NCI-H524 treated with DMSO at 0.1 percent for 48 hours (cell line): ENCODE measurements around the gene OLFML2B.
"Not testable (repeated sequence)": the region's sequence is repeated elsewhere in the genome, so short reads cannot be mapped to it uniquely, and the experiment has no call there.

Experiments used
- DNase-seq: peaks from one replicate; lab custom pipeline; 2025; lab: John Stamatoyannopoulos, UW

OLFML2B gene

DNA sequence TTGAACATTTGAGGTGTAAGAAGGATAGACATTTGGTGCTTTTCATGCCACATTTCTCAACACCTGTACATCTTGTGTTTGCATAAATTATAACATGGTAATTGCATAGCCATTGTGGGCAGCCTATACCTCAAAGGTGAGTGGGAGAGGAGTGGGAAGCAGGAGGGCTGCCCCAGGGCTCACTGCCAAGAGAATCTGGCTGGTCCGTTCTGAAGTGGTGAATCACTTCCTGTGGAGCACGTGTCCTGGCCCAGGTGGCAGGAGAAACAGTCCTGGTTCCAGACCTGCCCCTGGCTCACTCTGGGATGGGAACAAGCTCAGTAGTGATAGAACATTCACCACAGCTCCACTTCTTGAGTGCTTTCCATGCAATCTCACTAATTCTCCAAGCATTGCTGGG, 11.6 kb upstream of the OLFML2B start:
- DNase-seq: no peak

GRCh38 chr1:162033428-162033827, 9.8 kb upstream of the OLFML2B start:
- DNase-seq: no peak

DNA sequence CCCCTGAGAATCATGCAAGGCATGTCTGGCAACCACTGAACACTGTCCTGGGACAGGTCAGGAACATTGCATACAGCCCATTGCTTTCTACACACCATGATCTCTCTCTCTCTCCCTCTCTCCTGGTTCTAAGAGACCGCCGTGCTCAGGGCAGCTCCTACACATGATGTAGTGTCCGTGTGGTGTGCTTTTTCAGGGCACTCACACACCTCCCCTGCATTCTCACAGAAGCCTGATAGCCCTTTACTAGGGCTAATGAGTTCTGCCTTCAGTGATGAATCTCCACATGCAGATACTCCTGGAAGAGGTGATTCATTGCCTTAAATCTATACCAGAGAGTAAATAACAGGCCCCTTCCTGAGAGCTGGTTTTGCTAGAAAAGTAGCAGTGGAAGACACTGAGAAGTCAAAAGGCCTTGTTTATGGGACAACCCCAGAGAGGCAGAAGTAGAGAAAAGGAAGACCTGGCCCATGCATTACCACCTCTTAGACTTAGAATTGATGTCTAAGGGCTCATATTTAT, 7.2 kb upstream of the OLFML2B start:
- DNase-seq: no peak

- DNase-seq: no peak
Observed at GRCh38 chr1:162029157-162029556, 5.5 kb upstream of the OLFML2B start.

DNA sequence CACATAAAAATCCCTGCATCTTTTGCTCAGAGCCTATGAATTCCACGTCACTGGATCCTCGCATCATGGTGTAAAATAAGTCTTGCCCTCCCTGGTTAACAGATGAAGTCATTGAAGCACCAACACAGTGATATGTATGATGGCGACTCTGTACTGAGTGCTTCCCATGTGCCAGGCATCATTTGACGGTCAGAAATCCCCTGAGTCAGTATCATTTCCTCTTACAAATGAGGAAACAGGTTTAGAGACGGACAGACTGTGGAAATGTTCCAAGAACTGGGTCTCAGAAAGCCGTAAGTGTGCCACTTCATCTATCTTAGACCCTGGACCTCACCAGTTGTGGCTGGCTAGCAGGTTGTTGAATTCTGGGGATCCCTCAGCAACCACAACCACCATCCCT, 5.1 kb upstream of the OLFML2B start:
- no peak for DNase-seq

- DNase-seq: no peak
Observed at GRCh38 chr1:162026881-162027280, 3.2 kb upstream of the OLFML2B start.

GRCh38 chr1:162025541-162025940, 1.9 kb upstream of the OLFML2B start:
- no peak for DNase-seq

DNA sequence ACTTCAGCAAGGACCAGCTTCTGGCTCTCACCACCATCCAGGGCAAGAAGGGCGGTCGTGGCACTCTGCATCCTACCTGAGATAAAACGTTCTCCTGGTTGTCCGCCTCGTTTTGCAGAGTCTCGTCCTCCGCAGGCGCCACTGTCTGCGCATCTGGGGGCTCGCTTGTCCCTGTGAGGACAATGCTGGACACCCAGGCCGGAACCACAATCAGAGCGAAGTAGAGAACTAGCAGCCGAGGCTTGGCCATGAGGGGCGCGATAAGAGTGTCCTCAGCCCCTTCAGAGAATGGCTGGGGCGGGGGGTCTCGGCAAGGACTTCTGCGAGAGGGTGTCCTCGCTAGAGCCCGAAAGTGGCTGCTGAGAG, 505 bp downstream of the OLFML2B start:
- DNase-seq: no peak

- DNase-seq: peak; percentile 16
Observed at GRCh38 chr1:162022626-162023025, 1.0 kb downstream of the OLFML2B start.

DNA sequence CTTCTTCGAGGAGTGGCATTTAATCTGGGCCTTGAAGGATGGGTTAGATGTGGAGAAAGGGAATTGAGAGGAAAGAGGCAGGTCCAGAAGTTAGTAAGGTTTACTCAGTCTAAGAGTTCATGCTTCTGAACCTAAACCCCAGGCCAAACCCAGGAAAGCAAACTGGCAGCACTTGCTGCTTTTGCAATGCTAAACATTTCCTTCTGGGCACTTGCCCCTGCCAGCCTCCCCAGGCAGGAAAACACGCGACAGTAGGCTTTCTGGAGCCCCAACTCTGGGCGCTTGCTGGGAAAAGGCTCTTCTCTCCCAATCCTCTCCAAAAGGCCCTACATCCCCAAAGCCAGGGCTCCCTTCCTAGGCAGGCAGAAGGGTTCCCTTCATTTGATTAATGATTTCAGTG, 2.5 kb downstream of the OLFML2B start:
- no peak for DNase-seq

DNA sequence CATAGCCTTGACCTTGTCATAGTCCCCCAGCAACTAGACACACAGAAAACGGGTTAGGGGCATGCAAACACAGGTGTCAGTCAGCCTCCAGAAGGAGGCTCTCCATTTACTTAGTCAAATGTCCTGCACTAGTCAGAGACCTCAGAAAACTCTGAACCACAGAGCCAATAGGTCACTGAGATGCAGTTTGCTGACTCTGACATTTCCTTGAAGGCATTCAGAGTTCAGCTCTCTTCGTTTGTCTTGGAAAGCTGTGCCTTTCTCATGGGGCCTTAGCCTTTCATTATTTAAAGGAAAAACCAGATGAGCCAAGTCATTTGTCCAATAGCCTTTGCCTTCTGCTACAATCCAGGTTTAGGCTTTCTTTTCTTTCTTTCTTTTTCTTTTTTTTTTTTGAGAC, 3.5 kb downstream of the OLFML2B start:
- no peak for DNase-seq

- DNase-seq: peak; percentile 23
Observed at GRCh38 chr1:162019446-162019845, 4.2 kb downstream of the OLFML2B start.

GRCh38 chr1:162019006-162019405, 4.7 kb downstream of the OLFML2B start:
- peak; percentile 50 for DNase-seq

GRCh38 chr1:162018418-162018817, 5.3 kb downstream of the OLFML2B start:
- no peak for DNase-seq

DNA sequence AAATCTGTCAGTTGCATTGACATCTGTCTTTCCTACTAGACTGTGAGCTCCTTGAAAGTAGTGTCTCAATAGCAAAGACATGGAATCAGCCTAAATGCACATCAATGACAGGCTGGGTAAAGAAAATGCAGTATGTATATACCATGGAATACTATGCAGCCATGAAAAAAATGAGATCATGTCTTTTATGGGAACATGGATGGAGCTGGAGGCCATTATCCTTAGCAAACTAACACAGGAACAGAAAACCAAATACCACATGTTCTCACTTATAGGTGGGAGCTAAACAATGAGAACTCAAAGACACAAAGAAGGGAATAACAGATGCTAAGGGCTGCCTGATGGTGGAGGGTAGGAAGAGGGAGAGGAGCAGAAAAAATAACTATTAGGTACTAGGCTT, 5.9 kb downstream of the OLFML2B start:
- not testable (repeated sequence) for DNase-seq

GRCh38 chr1:162016631-162017030, 7.0 kb downstream of the OLFML2B start:
- no peak for DNase-seq

GRCh38 chr1:162015196-162015595, 8.5 kb downstream of the OLFML2B start:
- no peak for DNase-seq

GRCh38 chr1:162014202-162014601, 9.5 kb downstream of the OLFML2B start:
- DNase-seq: no peak

GRCh38 chr1:162013289-162013688, 10.4 kb downstream of the OLFML2B start:
- no peak for DNase-seq

DNA sequence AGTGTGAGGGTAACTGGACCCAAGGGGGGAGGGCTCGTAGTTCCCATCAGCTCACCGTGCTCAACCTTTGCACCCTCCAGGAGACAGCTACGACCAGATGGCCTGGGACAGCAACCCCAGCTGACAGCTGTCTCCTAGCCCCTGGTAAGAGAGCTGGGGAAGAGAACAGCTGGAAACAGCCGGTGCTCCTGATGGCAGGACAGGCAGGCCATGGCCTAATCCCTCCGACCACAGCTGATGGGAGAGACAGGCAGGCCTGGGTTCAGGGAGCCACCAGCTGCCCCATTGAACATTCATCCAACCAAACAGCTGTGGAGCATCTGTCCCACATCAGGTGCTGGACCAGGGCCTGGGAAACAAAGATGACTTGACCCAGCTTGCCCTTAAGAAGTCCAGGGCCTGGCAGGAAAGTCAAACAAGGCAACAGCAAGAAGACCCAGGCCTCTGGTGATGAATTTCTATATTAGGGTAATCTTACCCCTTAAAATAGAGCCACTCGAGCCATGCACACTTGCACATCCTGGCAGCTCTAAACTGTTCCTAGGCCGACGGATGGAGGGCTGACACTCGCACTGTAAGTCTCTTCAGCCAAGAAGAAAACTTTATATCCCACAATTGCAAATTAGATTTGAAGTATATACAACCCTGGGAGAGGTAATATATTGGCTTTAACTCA, 12.2 kb downstream of the OLFML2B start:
- DNase-seq: peak; percentile 82

DNA sequence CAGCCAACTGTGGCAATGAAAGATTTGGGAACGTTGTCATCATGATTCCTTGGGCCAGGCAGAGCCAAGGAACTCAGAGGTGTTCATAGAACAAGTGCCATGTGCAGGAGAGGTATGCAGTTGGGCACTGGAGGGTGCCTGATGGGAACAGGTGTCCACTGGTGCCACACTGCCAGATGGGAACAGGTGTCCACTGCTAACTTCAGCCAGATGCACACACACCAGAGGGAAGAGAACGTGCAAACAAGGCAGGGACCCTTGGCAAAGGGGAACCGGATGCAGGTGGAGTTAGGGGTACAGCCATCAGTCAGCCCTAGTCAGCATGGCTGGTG, 13.5 kb downstream of the OLFML2B start:
- DNase-seq: no peak

DNA sequence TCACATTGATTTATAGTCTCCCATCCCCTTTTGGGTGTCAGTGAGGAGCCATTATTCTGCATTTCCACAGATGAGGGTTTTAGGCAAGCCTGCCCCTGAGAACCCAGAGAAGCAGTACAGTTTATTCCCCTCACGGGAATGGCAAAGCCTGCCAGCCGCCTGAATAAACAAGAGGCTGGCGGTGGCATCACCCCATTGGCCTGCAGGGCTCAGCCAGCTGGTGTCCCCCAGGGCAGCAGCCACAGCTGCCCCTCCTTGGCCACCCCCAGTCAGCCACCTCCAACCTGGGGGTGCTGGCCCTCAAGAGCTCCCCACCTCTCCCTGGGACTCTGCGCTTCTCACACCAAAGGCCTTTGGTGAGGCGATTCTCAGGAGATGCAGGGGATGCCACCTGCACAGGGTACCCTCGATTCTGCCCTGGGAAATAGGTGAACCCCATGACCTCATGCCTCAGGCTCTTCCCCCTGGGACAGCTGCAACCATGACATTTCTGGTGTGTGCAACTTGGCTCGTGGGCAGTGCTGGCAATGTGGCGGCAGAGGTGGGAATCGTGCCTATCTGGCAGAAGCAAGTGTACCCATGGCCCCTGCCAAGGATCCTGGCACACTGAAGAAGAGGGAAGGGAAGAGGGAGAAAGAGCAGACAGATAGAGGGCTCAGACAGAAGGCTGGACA, 14.0 kb downstream of the OLFML2B start:
- DNase-seq: no peak

DNA sequence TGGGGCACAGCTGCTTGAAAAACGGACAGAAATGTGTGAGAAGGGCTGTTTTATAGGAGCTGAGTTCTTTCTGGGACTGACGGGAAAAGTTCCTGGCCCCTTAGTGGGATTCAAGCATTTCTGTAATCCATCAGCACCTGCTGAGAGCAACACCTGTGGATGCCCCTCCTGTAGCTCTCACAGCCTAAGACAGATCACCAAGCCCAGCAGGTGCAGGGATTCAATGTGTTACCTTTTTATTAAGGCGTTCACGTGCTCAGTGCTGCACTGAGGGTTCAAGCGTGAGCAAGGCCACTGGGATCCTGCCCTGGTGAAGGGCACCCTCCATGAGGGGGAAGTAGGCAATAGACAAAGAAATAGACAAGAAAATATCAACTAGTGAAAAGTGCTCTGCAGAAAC, 14.9 kb downstream of the OLFML2B start:
- no peak for DNase-seq

GRCh38 chr1:162007466-162007865, 16.2 kb downstream of the OLFML2B start:
- DNase-seq: no peak
